ENCODE results near the gene DNAH6. TPM values are rescaled to one million over a fixed set of nuclear protein-coding genes. Genes with fewer than 3 reads are reported as not detected.
"Not testable (repeated sequence)": the region's sequence is repeated elsewhere in the genome, so short reads cannot be mapped to it uniquely, and the experiment has no call there.

The DNAH6 gene
- polyA plus RNA-seq, 10 donors = 0.08 to 0.39 (median 0.18) TPM

DNA sequence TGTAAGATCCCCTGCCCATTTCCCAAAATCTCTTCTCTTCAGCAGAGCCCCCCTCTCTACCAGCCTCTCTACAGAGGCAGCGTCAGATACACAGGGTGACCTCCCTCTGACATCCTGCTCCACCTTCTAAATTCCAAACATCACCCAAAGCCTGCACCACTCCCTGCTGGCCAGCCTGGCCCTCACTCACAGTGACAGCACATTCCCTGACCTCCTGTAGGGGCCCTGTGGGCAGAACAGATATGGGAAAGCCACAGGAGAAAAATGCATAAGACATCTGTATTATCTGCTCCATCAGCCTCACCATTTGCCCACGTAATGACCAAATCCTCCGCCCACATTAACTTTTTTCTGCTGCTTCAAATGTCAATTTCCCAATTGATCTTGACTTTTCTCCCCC lies 324.0 kb downstream of the DNAH6 start:
- DNase-seq = no peak

DNA sequence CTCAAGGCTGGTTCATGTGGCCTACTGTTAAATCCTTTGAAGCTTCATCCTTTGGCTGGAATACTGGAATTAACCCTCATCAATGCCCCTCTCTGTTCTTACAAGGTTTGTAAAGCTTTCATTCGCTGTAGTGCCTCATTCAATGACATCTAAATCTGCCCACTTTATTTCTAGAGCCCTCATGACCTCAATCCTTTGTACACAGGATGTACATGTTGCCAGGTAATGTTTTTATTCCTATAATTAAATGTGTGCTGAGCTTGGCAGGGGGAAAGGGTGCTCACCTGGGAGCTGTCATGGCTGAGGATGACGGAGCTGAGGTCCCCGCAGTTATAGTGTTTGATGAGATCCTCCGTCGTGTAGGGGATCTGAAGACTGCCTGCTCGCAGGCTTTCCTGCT lies 325.3 kb downstream of the DNAH6 start:
- DNase-seq = no peak

GRCh38 chr2:84844141-84844540 lies 327.8 kb downstream of the DNAH6 start:
- no peak for DNase-seq

DNA sequence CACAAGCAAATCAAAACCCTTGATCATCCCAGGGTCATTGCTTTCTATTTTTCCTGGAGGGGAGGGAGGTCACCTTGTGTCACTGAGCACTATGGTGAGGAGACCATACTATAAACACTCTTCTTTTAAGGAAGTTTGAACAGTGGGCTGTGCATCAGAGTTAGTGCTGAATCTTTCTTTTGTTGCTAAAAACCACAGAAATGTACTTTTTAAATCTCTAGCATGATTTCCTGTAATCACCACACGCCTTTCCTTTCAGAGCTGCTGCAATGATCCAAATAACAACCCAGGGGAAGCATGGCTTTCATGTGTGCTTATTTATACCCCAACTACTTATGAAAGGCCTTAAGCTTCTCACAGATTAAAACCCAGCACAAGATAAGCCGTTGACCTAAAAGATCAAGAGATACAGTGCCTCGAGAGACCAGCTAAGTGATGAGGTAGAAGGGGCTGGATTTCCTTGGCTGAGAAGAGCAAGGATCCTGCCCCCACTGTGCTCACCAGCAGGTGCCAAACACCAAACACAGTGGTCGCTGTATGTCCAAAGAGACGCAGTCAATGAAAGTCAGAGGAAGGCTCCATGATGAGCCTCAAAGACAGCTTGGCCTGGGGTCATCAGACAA lies 329.9 kb downstream of the DNAH6 start:
- no peak for DNase-seq

DNA sequence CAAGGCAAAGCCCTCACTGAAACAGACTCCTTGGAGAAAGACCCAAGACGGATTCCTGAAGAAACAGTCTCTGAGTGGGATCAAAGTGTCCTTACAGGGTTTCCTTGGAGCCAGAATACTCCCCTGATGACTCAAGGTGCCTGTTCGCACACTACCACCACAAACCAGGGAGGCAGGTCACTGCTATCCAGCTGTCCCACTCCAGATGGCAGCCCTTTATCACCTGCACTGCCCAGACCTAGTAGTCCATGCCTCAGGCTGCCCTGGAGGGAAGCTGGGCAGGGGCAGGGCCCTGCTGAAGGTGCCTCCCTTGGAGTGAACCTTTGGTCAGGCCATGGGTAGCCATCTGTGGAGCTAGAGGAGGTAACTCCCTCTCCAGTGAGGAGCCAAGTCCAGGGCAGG lies 330.4 kb downstream of the DNAH6 start:
- DNase-seq = no peak

- DNase-seq = no peak
Observed at GRCh38 chr2:84847326-84848050, 331.2 kb downstream of the DNAH6 start.

GRCh38 chr2:84849271-84849952 lies 333.1 kb downstream of the DNAH6 start:
- DNase-seq = no peak

GRCh38 chr2:84850471-84850870 lies 334.2 kb downstream of the DNAH6 start:
- DNase-seq = no peak

- no peak for DNase-seq
Observed at GRCh38 chr2:84851876-84852275, 335.6 kb downstream of the DNAH6 start.

DNA sequence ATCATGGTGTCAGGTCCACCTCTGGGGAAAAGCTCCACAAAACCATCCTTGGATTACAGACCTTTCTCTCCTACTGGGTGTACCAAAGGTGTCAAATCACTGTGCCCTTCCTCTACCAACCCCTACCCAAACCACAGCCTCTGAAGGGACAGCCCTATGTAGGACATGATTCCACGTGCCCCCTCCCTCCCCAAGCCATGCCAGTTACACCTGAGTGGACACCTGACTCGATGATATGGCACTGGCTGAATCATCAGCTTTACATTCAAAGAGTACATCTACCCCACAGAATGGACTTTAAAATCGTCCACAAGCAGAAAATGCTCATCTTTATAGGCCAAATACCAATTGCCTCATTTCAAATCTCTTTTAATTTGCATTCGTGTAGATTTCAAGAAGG lies 338.6 kb downstream of the DNAH6 start:
- DNase-seq = no peak

DNA sequence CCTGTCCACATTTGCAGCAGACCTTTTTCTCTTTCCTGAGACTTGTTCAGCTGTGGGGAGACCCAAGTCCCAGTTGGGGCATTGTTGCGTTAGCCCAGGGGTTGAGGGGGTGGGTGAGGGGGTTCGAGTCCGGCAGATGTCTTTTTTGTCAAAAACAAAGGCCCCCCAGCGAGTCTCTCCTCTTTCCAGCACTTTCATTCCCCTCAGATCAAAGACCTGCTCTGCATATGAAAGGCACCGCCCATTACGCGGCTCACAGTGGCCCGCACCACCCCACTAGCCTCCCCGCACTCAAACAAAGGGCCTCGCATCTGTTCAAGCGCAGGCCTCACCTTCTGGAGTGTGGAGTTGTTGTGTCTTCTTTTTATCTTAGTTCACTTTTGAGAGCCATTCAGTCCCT lies 339.4 kb downstream of the DNAH6 start:
- DNase-seq = no peak

DNA sequence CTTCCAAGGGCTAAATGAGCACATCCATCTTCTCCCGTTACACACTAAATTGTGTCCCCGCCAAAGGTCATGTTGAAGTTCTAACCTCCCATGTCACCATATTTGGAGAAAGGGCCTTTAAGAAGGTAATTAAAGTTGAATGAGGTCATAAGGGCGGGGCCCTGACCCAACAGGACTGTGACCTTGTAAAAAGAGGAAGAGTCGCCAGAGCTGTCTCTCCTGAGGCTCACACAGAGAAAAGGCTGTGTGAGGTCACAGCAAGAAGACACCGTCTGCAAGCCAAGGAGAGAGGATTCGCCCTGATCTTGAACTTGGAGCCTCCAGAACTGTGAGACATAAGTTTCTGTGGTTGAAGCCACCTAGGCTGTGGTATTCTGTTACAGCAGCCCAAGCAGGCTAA lies 340.5 kb downstream of the DNAH6 start:
- no peak for DNase-seq

GRCh38 chr2:84857566-84857965 lies 341.3 kb downstream of the DNAH6 start:
- no peak for DNase-seq

DNA sequence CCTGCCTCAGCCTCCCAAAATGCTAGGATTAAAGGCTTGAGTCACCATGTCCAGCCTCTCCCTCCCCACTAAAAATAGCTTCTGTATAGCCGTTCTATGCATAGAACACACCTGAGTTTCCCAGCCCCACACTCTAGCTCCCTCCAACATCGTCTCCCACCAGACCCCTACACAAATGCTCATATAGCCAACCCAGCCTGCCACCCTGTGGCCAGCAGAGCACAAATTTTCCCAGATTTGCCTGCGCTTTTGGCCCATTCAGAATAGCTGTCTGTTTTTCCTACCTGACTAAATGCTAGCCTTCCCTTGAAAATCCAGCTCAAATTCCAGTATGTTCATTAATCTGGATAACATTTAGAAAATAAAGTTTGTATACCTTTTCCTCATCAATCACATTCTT lies 341.8 kb downstream of the DNAH6 start:
- no peak for DNase-seq

DNA sequence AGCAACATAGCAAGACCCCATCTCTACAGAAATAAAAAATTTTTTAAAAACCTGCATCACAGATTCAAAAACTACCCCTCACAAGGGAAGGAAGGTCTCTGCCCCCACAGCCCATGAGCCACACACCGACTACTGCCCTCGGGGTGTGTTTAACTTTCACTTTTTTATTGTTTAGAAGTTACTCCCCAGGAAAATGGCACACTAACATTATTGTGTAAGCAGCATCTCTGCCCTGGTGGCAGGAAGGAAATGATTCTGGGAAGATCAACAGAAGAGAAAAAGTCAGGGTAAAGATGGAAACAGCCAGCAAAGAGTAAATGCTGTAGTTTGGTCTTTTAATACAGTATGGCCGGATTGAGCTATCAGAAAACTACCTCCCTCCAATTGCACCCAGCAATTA lies 342.6 kb downstream of the DNAH6 start:
- DNase-seq = no peak

GRCh38 chr2:84861539-84861938 lies 345.2 kb downstream of the DNAH6 start:
- no peak for DNase-seq

GRCh38 chr2:84862006-84862405 lies 345.7 kb downstream of the DNAH6 start:
- no peak for DNase-seq

DNA sequence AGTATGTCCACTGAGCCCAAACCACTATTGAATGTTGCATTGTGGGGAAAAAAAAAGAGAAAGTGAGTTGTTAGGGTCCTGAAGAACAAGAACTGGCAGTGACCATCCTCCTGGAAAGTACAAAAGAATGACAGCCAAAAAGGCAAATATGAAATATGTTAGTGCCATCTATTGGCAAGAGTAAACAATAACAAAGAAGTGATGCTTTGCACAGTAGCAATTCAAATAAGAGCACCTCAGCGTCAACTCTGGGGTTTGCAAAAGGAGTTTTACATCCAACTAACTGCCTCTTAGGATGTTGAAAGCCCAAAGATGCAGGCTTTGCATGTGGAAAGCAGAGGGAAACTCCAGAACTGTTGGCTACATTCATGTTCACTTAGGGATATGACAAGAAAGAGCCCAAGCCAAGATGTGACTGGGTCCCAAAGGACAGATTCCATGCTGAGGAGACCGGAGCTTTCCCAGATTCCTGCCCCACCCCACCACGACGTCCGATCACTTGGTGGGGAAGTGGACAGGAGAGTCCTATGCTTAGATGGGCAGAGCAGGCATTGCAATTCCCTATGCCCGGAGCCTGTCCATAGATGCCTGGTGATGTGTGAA lies 349.0 kb downstream of the DNAH6 start:
- DNase-seq = no peak

GRCh38 chr2:84866122-84866521 lies 349.8 kb downstream of the DNAH6 start:
- no peak for DNase-seq

DNA sequence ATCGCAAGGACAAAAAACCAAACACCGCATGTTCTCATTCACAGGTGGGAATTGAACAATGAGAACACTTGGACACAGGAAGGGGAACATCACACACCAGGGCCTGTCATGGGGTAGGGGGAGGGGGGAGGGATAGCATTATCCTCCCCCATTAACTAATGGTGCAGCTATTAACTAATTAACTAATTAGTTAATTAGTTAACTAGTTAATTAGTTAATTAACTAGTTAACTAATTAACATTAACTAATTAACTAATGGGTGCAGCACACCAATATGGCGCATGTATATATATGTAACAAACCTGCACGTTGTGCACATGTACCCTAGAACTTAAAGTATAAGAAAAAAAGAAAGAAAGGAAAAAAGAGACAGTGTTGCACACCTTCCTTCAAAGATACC lies 352.0 kb downstream of the DNAH6 start:
- DNase-seq = not testable (repeated sequence)
